Measurements from ENCODE around the gene GGNBP2. TPM values are rescaled to one million over a fixed set of nuclear protein-coding genes. Genes with fewer than 3 reads are reported as not detected.
A peak's percentile ranks its signal among the peaks of the same experiment; 100 is the strongest.
"Not testable (repeated sequence)": the region's sequence is repeated elsewhere in the genome, so short reads cannot be mapped to it uniquely, and the experiment has no call there.

GGNBP2 gene
- total RNA-seq, 1 donor, result 177 TPM

GRCh38 chr17:36599546-36600250 is 55.0 kb downstream of the GGNBP2 start:
- Histone ChIP-seq H3K27me3 (ENCODE audit: insufficient read depth, low read length) (no peaks in the 10 kb centered on the region), H3K9me3 (ENCODE audit: low read depth, low read length) (no peaks in the 10 kb centered on the region), H3K4me1 (ENCODE audit: insufficient read depth, low read length) (peaks cover 32% of the 10 kb centered on the region), H3K4me3 (ENCODE audit: low read length) (no peak overlapping the region)

GRCh38 chr17:36600465-36600864 is 55.7 kb downstream of the GGNBP2 start:
- H3K4me1 ChIP-seq (ENCODE audit: insufficient read depth, low read length), result peaks cover 37% of the 10 kb centered on the region
- no peaks in the 10 kb centered on the region for H3K27me3 ChIP-seq (ENCODE audit: insufficient read depth, low read length)
- no peak overlapping the region for H3K4me3 ChIP-seq (ENCODE audit: low read length)
- no peaks in the 10 kb centered on the region for H3K9me3 ChIP-seq (ENCODE audit: low read depth, low read length)

GRCh38 chr17:36600936-36601302 is 56.2 kb downstream of the GGNBP2 start:
- H3K9me3 ChIP-seq (ENCODE audit: low read depth, low read length), result no peaks in the 10 kb centered on the region
- peaks cover 37% of the 10 kb centered on the region for H3K4me1 ChIP-seq (ENCODE audit: insufficient read depth, low read length)
- H3K4me3 ChIP-seq (ENCODE audit: low read length), result peak overlapping the region; percentile 97
- no peaks in the 10 kb centered on the region for H3K27me3 ChIP-seq (ENCODE audit: insufficient read depth, low read length)

GRCh38 chr17:36601303-36602029 is 56.7 kb downstream of the GGNBP2 start, which contains the start of gene MRM1:
Gene MRM1, plus strand, starts transcription at chr17:36601583. Its CDS starts 228 bp downstream, at chr17:36601811.
- Histone ChIP-seq H3K9me3 (ENCODE audit: low read depth, low read length) (no peaks in the 10 kb centered on the region), H3K27me3 (ENCODE audit: insufficient read depth, low read length) (no peaks in the 10 kb centered on the region), H3K4me1 (ENCODE audit: insufficient read depth, low read length) (peaks cover 37% of the 10 kb centered on the region), H3K4me3 (ENCODE audit: low read length) (peak within 1 kb of the TSS; percentile 97)

GRCh38 chr17:36602030-36602748 is 57.5 kb downstream of the GGNBP2 start:
- peak overlapping the region; percentile 97 for H3K4me3 ChIP-seq (ENCODE audit: low read length)

GRCh38 chr17:36602924-36603384 is 58.2 kb downstream of the GGNBP2 start:
- H3K4me1 ChIP-seq (ENCODE audit: insufficient read depth, low read length), result peaks cover 37% of the 10 kb centered on the region
- H3K9me3 ChIP-seq (ENCODE audit: low read depth, low read length), result no peaks in the 10 kb centered on the region
- no peaks in the 10 kb centered on the region for H3K27me3 ChIP-seq (ENCODE audit: insufficient read depth, low read length)
- H3K4me3 ChIP-seq (ENCODE audit: low read length), result peak overlapping the region; percentile 97

More at GRCh38 chr17:36602030-36602748, 57.5 kb downstream of the GGNBP2 start:
- Histone ChIP-seq H3K27me3 (ENCODE audit: insufficient read depth, low read length) (no peaks in the 10 kb centered on the region), H3K9me3 (ENCODE audit: low read depth, low read length) (no peaks in the 10 kb centered on the region), H3K4me1 (ENCODE audit: insufficient read depth, low read length) (peaks cover 37% of the 10 kb centered on the region)

- not testable (repeated sequence) for H3K9me3 ChIP-seq (ENCODE audit: low read depth, low read length); H3K27me3 ChIP-seq (ENCODE audit: insufficient read depth, low read length); H3K4me3 ChIP-seq (ENCODE audit: low read length)
- H3K4me1 ChIP-seq (ENCODE audit: insufficient read depth, low read length), result peaks cover 49% of the 10 kb centered on the region
Measured at GRCh38 chr17:36605028-36605427, 60.3 kb downstream of the GGNBP2 start.

- Histone ChIP-seq H3K4me1 (ENCODE audit: insufficient read depth, low read length) (peaks cover 27% of the 10 kb centered on the region), H3K9me3 (ENCODE audit: low read depth, low read length) (no peaks in the 10 kb centered on the region), H3K27me3 (ENCODE audit: insufficient read depth, low read length) (no peaks in the 10 kb centered on the region), H3K4me3 (ENCODE audit: low read length) (no peak overlapping the region)
Measured at GRCh38 chr17:36608280-36608679, 63.6 kb downstream of the GGNBP2 start.

GRCh38 chr17:36608794-36609497 is 64.2 kb downstream of the GGNBP2 start:
- H3K4me3 ChIP-seq (ENCODE audit: low read length), result no peak overlapping the region

GRCh38 chr17:36609498-36609862 is 64.8 kb downstream of the GGNBP2 start:
- H3K4me3 ChIP-seq (ENCODE audit: low read length), result no peak overlapping the region
- no peaks in the 10 kb centered on the region for H3K9me3 ChIP-seq (ENCODE audit: low read depth, low read length)
- no peaks in the 10 kb centered on the region for H3K27me3 ChIP-seq (ENCODE audit: insufficient read depth, low read length)
- H3K4me1 ChIP-seq (ENCODE audit: insufficient read depth, low read length), result peaks cover 17% of the 10 kb centered on the region

More at GRCh38 chr17:36608794-36609497, 64.2 kb downstream of the GGNBP2 start:
- Histone ChIP-seq H3K9me3 (ENCODE audit: low read depth, low read length) (no peaks in the 10 kb centered on the region), H3K27me3 (ENCODE audit: insufficient read depth, low read length) (no peaks in the 10 kb centered on the region), H3K4me1 (ENCODE audit: insufficient read depth, low read length) (peaks cover 20% of the 10 kb centered on the region)

GRCh38 chr17:36610474-36610873 is 65.8 kb downstream of the GGNBP2 start:
- Histone ChIP-seq H3K27me3 (ENCODE audit: insufficient read depth, low read length) (no peaks in the 10 kb centered on the region), H3K9me3 (ENCODE audit: low read depth, low read length) (no peaks in the 10 kb centered on the region), H3K4me3 (ENCODE audit: low read length) (no peak overlapping the region), H3K4me1 (ENCODE audit: insufficient read depth, low read length) (peaks cover 12% of the 10 kb centered on the region)

GRCh38 chr17:36611345-36612072 is 66.8 kb downstream of the GGNBP2 start:
- H3K4me1 ChIP-seq (ENCODE audit: insufficient read depth, low read length), result peaks cover 12% of the 10 kb centered on the region
- H3K4me3 ChIP-seq (ENCODE audit: low read length), result no peak overlapping the region
- no peaks in the 10 kb centered on the region for H3K9me3 ChIP-seq (ENCODE audit: low read depth, low read length)
- no peaks in the 10 kb centered on the region for H3K27me3 ChIP-seq (ENCODE audit: insufficient read depth, low read length)

- Histone ChIP-seq H3K27me3 (ENCODE audit: insufficient read depth, low read length) (no peaks in the 10 kb centered on the region), H3K4me1 (ENCODE audit: insufficient read depth, low read length) (peaks cover 12% of the 10 kb centered on the region), H3K4me3 (ENCODE audit: low read length) (no peak overlapping the region), H3K9me3 (ENCODE audit: low read depth, low read length) (no peaks in the 10 kb centered on the region)
Measured at GRCh38 chr17:36612323-36612722, 67.6 kb downstream of the GGNBP2 start.

GRCh38 chr17:36613155-36613554 is 68.4 kb downstream of the GGNBP2 start:
- Histone ChIP-seq H3K4me3 (ENCODE audit: low read length) (no peak overlapping the region), H3K27me3 (ENCODE audit: insufficient read depth, low read length) (no peaks in the 10 kb centered on the region), H3K9me3 (ENCODE audit: low read depth, low read length) (no peaks in the 10 kb centered on the region), H3K4me1 (ENCODE audit: insufficient read depth, low read length) (peaks cover 12% of the 10 kb centered on the region)

Measured in mononuclear cell (primary cell).